Measurements from ENCODE around the gene MAPRE3. TPM values are rescaled to one million over a fixed set of nuclear protein-coding genes. Genes with fewer than 3 reads are reported as not detected.
A peak's percentile ranks its signal among the peaks of the same experiment; 100 is the strongest.

The MAPRE3 gene
- total RNA-seq, 2 experiments from 2014 or later: 3.4 to 4.5 TPM

- intact Hi-C loops (cut with DNase I, micrococcal nuclease): loop anchor here (1.0 to 5.0 kb wide), 6 partner anchors 15 to 557 kb away; partner anchors contain the start of genes AGBL5 (in 2 of the 2), ATRAID (in 1 of the 2), CCDC121 (in 1 of the 2) and GPN1 (in 1 of the 2)
- Histone ChIP-seq H3K9me3 (ENCODE audit: control insufficient read depth in 1 of 2, insufficient read depth in 1 of 2, low read length in 2 of 2) (no peaks in the 10 kb centered on the region), H3K4me3 (ENCODE audit: low read length) (peak within 1 kb of the TSS; percentile 99), H3K36me3 (ENCODE audit: insufficient read depth, low read length) (peaks cover 32% of the 10 kb centered on the region), H3K4me1 (ENCODE audit: insufficient read depth, low read length) (peaks cover 74% of the 10 kb centered on the region), H3K27me3 (ENCODE audit: control insufficient read depth in 1 of 2, insufficient read depth in 2 of 2, low read length in 2 of 2) (no peaks in the 10 kb centered on the region), H3K27ac (ENCODE audit: low read depth in 1 of 2, low read length in 2 of 2) (peak within 1 kb of the TSS; percentile 90 to 91)
- no peak for TF ChIP-seq CTCF (IDR thresholded peaks at IDR 0.05)
- ChIA-PET POLR2A (interaction anchor here (0.6 to 13.4 kb wide), 18 partner anchors 9 to 1703 kb away, joined by 3 to 301 read pairs (median 3); partner anchors contain the start of genes ABHD1, AGBL5, ATRAID and CENPA), CTCF (interaction anchor here (1.0 to 1.4 kb wide), 9 partner anchors 10 to 109 kb away, joined by 3 to 9 read pairs (median 4); partner anchors contain the start of genes AGBL5 and KHK)
- peak within 1 kb of the TSS; percentile 99 for H3K4me3 Mint-ChIP-seq
- H3K4me1 Mint-ChIP-seq (ENCODE audit: low read depth): peaks cover 84% of the 10 kb centered on the region
- H3K9me3 Mint-ChIP-seq: no peaks in the 10 kb centered on the region
- H3K36me3 Mint-ChIP-seq (ENCODE audit: low read depth): peaks cover 40% of the 10 kb centered on the region
- DNase-seq (peak; percentile 76 to 95 (median 86)), ATAC-seq (ENCODE audit: poor library complexity) (peak; percentile 86)
- peak within 1 kb of the TSS; percentile 98 for H3K27ac Mint-ChIP-seq
- H3K27me3 Mint-ChIP-seq: no peaks in the 10 kb centered on the region
Measured at GRCh38 chr2:27071277-27071989, 101.0 kb downstream of the MAPRE3 start, which contains the start of gene OST4. Gene OST4 (minus strand): TSS chr2:27071654.

- TF ChIP-seq CTCF (IDR thresholded peaks at IDR 0.05): no peak
- ChIA-PET CTCF (interaction anchor here (1.0 to 1.4 kb wide), 9 partner anchors 9 to 110 kb away, joined by 3 to 9 read pairs (median 4); partner anchors contain the start of genes AGBL5 and KHK), POLR2A (interaction anchor here (0.7 to 13.4 kb wide), 13 partner anchors 9 to 308 kb away, joined by 3 to 301 read pairs (median 5); partner anchors contain the start of genes ABHD1, AGBL5, ATRAID and CENPA)
- H3K27me3 ChIP-seq (ENCODE audit: control insufficient read depth in 1 of 2, insufficient read depth in 2 of 2, low read length in 2 of 2): no peaks in the 10 kb centered on the region
- peak in 2 of 14 experiments; percentile 21 to 51 for DNase-seq
- peaks cover 90% of the 10 kb centered on the region for H3K4me1 Mint-ChIP-seq (ENCODE audit: low read depth)
- H3K36me3 ChIP-seq (ENCODE audit: insufficient read depth, low read length): peaks cover 29% of the 10 kb centered on the region
- H3K9me3 Mint-ChIP-seq: no peaks in the 10 kb centered on the region
- H3K4me3 Mint-ChIP-seq: peak overlapping the region; percentile 86
- intact Hi-C loops (cut with DNase I, micrococcal nuclease): loop anchor here (1.0 to 5.0 kb wide), 7 partner anchors 8 to 557 kb away; partner anchors contain the start of genes AGBL5 (in 2 of the 2), ATRAID (in 1 of the 2), CCDC121 (in 1 of the 2) and GPN1 (in 1 of the 2)
- peak overlapping the region; percentile 81 for H3K27ac Mint-ChIP-seq
- H3K4me1 ChIP-seq (ENCODE audit: insufficient read depth, low read length): peaks cover 74% of the 10 kb centered on the region
- H3K9me3 ChIP-seq (ENCODE audit: control insufficient read depth in 1 of 2, insufficient read depth in 1 of 2, low read length in 2 of 2): no peaks in the 10 kb centered on the region
- ATAC-seq (ENCODE audit: poor library complexity): peak; percentile 21
- H3K27me3 Mint-ChIP-seq: no peaks in the 10 kb centered on the region
- H3K27ac ChIP-seq (ENCODE audit: low read depth in 1 of 2, low read length in 2 of 2): peak overlapping the region; percentile 78 to 91
- H3K4me3 ChIP-seq (ENCODE audit: low read length): peak overlapping the region; percentile 99
- H3K36me3 Mint-ChIP-seq (ENCODE audit: low read depth): peaks cover 38% of the 10 kb centered on the region
Measured at GRCh38 chr2:27071990-27072830, 101.8 kb downstream of the MAPRE3 start.

- Histone ChIP-seq H3K27me3 (ENCODE audit: control insufficient read depth in 1 of 2, insufficient read depth in 2 of 2, low read length in 2 of 2) (no peaks in the 10 kb centered on the region), H3K36me3 (ENCODE audit: insufficient read depth, low read length) (peaks cover 23% of the 10 kb centered on the region), H3K4me1 (ENCODE audit: insufficient read depth, low read length) (peaks cover 69% of the 10 kb centered on the region), H3K4me3 (ENCODE audit: low read length) (no peak overlapping the region), H3K9me3 (ENCODE audit: control insufficient read depth in 1 of 2, insufficient read depth in 1 of 2, low read length in 2 of 2) (no peaks in the 10 kb centered on the region), H3K27ac (ENCODE audit: low read depth in 1 of 2, low read length in 2 of 2) (peak overlapping the region in 1 of 2 donors; percentile 78)
- H3K27me3 Mint-ChIP-seq: no peaks in the 10 kb centered on the region
- peaks cover 31% of the 10 kb centered on the region for H3K36me3 Mint-ChIP-seq (ENCODE audit: low read depth)
- H3K9me3 Mint-ChIP-seq: no peaks in the 10 kb centered on the region
- intact Hi-C loops (cut with DNase I, micrococcal nuclease): loop anchor here in 1 of 2 experiments (1.0 to 5.0 kb wide), 3 partner anchors 7 to 139 kb away; partner anchors contain the start of genes ATRAID, PREB and SLC5A6
- H3K4me3 Mint-ChIP-seq: peak overlapping the region; percentile 86
- H3K4me1 Mint-ChIP-seq (ENCODE audit: low read depth): peaks cover 89% of the 10 kb centered on the region
- no peak for TF ChIP-seq CTCF (IDR thresholded peaks at IDR 0.05)
- no peak for ATAC-seq (ENCODE audit: poor library complexity)
- POLR2A ChIA-PET: interaction anchor here (2.2 to 13.4 kb wide), 4 partner anchors 11 to 139 kb away, joined by 6 to 301 read pairs (median 87); partner anchors contain the start of genes AGBL5, ATRAID, KHK and PREB
- DNase-seq: no peak
- CTCF ChIA-PET: interaction anchor here (0.5 to 1.3 kb wide), 2 partner anchors 13 to 35 kb away, joined by 3 to 8 read pairs; partner anchors contain the start of gene KHK
- H3K27ac Mint-ChIP-seq: peak overlapping the region; percentile 81
Measured at GRCh38 chr2:27072920-27073319, 102.5 kb downstream of the MAPRE3 start.
